GM12878 (cell line): Measurements from ENCODE around the gene GALNTL6.

Experiments
- CTCF ChIP-seq, 3 experiments: IDR thresholded peaks in 2 of 3; conservative IDR thresholded peaks in 1 of 3; 2 replicates each; pipeline ENCODE4 v1.5.1; 2011; ENCODE audit warnings: low read depth in 3 of 3, low read length in 3 of 3, mild to moderate bottlenecking in 3 of 3, control low read depth in 2 of 3, moderate library complexity in 2 of 3, inconsistent platforms in 1 of 3, mixed read lengths in 1 of 3; ENCODE audit not compliant: control insufficient read depth in 2 of 3, insufficient read depth in 1 of 3; ENCODE audit errors: extremely low read depth in 1 of 3
- SIN3A ChIP-seq: IDR thresholded peaks from 2 replicates; pipeline ENCODE4 v1.6.1; 2012; ENCODE audit warnings: low read depth, low read length, improper control_type of control experiment
- SIX5 ChIP-seq: IDR thresholded peaks from 2 replicates; pipeline ENCODE4 v1.6.1; 2011; ENCODE audit warnings: mild to moderate bottlenecking, low read depth, low read length, moderate library complexity; ENCODE audit not compliant: severe bottlenecking

GRCh38 chr4:172675232-172675631 is 862.0 kb downstream of the GALNTL6 start:
- TF ChIP-seq SIN3A, result no peak
- no peak for TF ChIP-seq SIX5
- TF ChIP-seq CTCF (IDR thresholded peaks at IDR 0.05 in 2 of 3, conservative IDR thresholded peaks at IDR 0.05 in 1 of 3; ENCODE audit: control insufficient read depth in 2 of 3, extremely low read depth in 1 of 3, insufficient read depth in 1 of 3, low read depth in 3 of 3, low read length in 3 of 3), result no peak
